Measurements from ENCODE around the gene SKP2. TPM values are rescaled to one million over a fixed set of nuclear protein-coding genes. Genes with fewer than 3 reads are reported as not detected.

The SKP2 gene
- total RNA-seq = 1 to 10 TPM; 7.3 to 8.6 TPM

DNA sequence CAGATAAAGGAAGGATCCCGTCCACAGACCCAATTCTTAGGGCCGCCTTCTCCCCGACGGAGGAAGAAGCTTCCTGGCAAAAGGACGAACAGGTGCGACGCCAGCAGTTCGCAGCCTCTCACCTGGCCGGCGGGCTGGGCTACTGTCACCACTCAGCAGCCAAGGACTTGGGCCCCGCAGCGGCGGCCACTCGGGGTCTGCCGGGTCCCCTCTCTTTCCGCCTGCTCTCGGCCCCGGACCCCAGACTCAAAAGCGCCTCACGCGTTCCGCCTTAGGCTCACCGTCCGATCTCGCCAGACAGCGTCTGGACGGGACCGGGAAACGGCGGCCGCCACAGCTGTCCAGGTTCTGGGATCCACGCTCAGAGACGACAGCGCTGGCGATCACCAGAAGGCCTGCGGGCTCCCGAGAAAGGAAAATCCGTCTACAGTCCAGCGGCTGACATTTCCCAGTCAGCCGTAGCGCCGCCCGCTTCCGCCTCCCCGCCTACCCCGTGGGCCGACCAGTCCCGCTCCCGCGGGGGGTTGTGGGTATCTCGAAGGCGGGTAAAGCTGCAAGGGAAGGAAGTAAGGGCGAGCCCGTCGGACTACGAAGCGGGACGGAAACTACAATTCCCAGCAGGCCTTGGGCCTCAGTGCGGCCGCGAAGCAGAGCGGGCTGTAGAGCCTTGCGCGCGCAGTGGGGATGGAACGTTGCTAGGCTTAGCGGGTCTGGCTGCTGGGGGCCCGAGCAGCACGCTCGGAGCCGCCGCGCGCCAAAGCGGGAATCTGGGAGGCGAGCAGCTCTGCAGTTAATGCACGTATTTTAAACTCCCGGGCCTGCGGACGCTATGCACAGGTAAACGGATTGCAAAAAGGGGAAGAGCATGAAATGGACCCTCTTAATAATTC, at the start of gene SKP2, which contains the start of gene LMBRD2:
Gene SKP2 (plus strand): TSS at position 678 of the 890 bp plus-strand sequence. CDS start 152 bp downstream, at position 830.
Gene LMBRD2 (minus strand): TSS at position 454 of the 890 bp plus-strand sequence. CDS start 8,538 bp downstream, outside the sequence.
- Histone ChIP-seq H3K27ac (peak within 1 kb of the TSS; percentile 64 to 89 (median 76)), H3K36me3 (replicated peaks in 1 of 2; ENCODE audit: insufficient read depth in 1 of 2, low read depth in 2 of 2) (no peaks in the 10 kb centered on the region), H3K9me3 (no peaks in the 10 kb centered on the region), H3K4me1 (peaks cover 35% of the 10 kb centered on the region), H3K4me3 (peak within 1 kb of the TSS; percentile 75 to 95), H3K27me3 (no peaks in the 10 kb centered on the region)
- WGBS, 2 donors = 1% methylated on average over 30 to 81 of the region's 81 CpGs
- DNase-seq (peak; percentile 95 to 98 (median 97)), ATAC-seq (peak; percentile 100)
- intact Hi-C loops (cut with DNase I) = no loop called here
- TF ChIP-seq POLR2A (IDR thresholded peaks at IDR 0.05) (peak; percentile 52 to 87 (median 82)), CTCF (IDR thresholded peaks at IDR 0.05) (no peak)

- TF ChIP-seq CTCF (IDR thresholded peaks at IDR 0.05) = no peak
- no peak for TF ChIP-seq POLR2A (IDR thresholded peaks at IDR 0.05)
- no peak overlapping the region for H3K27ac ChIP-seq
- H3K36me3 ChIP-seq (replicated peaks in 1 of 2; ENCODE audit: insufficient read depth in 1 of 2, low read depth in 2 of 2) = peaks cover 0 to 3% of the 10 kb centered on the region in 2 donors
- 59 to 72% methylated on average over 2 of the region's 2 CpGs for WGBS, 2 donors
- intact Hi-C loops (cut with DNase I) = no loop called here
- no peaks in the 10 kb centered on the region for H3K9me3 ChIP-seq
- H3K27me3 ChIP-seq = no peaks in the 10 kb centered on the region
- H3K4me3 ChIP-seq = no peak overlapping the region
- DNase-seq = no peak
- ATAC-seq = no peak
- H3K4me1 ChIP-seq = no peaks in the 10 kb centered on the region
Measured at GRCh38 chr5:36105819-36106218, 46.1 kb upstream of the SKP2 start.

GRCh38 chr5:36108758-36109460, 43.0 kb upstream of the SKP2 start:
- DNase-seq (no peak), ATAC-seq (no peak)
- WGBS, 2 donors = 50 to 61% methylated on average over 3 of the region's 3 CpGs
- peaks cover 4% of the 10 kb centered on the region for H3K4me1 ChIP-seq
- intact Hi-C loops (cut with DNase I) = no loop called here
- H3K36me3 ChIP-seq (replicated peaks in 1 of 2; ENCODE audit: insufficient read depth in 1 of 2, low read depth in 2 of 2) = peaks cover 0 to 5% of the 10 kb centered on the region in 2 donors
- no peak for TF ChIP-seq CTCF (IDR thresholded peaks at IDR 0.05)
- TF ChIP-seq POLR2A (IDR thresholded peaks at IDR 0.05) = no peak
- H3K9me3 ChIP-seq = no peaks in the 10 kb centered on the region
- no peak overlapping the region for H3K4me3 ChIP-seq
- no peak overlapping the region for H3K27ac ChIP-seq
- no peaks in the 10 kb centered on the region for H3K27me3 ChIP-seq

- Histone ChIP-seq H3K4me3 (no peak overlapping the region), H3K36me3 (replicated peaks in 1 of 2; ENCODE audit: insufficient read depth in 1 of 2, low read depth in 2 of 2) (peaks cover 0 to 8% of the 10 kb centered on the region in 2 donors), H3K4me1 (peaks cover 4% of the 10 kb centered on the region), H3K27me3 (no peaks in the 10 kb centered on the region), H3K9me3 (no peaks in the 10 kb centered on the region), H3K27ac (no peak overlapping the region)
- intact Hi-C loops (cut with DNase I) = no loop called here
- TF ChIP-seq POLR2A (IDR thresholded peaks at IDR 0.05) (no peak), CTCF (IDR thresholded peaks at IDR 0.05) (no peak)
- ATAC-seq (no peak), DNase-seq (no peak)
- WGBS, 2 donors = 91 to 98% methylated on average over 1 of the region's 1 CpG
Measured at GRCh38 chr5:36111238-36111637, 40.7 kb upstream of the SKP2 start.
